ENCODE results near the gene FBN2.
"Not testable (repeated sequence)": the region's sequence is repeated elsewhere in the genome, so short reads cannot be mapped to it uniquely, and the experiment has no call there.

FBN2 gene

GRCh38 chr5:128409166-128409800 is 128.8 kb downstream of the FBN2 start:
- Histone ChIP-seq H3K27ac (ENCODE audit: insufficient read depth, low read depth, low read length, poor library complexity, severe bottlenecking) (no peak overlapping the region), H3K27me3 (ENCODE audit: control insufficient read depth, insufficient read depth, low read length, poor library complexity, severe bottlenecking) (no peaks in the 10 kb centered on the region), H3K4me3 (ENCODE audit: insufficient read depth, low read depth, low read length) (no peak overlapping the region), H3K9me3 (ENCODE audit: control insufficient read depth, low read length) (no peaks in the 10 kb centered on the region), H3K36me3 (ENCODE audit: control insufficient read depth, insufficient read depth, low read length) (peaks cover 3% of the 10 kb centered on the region), H3K4me1 (ENCODE audit: control insufficient read depth, insufficient read depth, low read length) (no peaks in the 10 kb centered on the region)

GRCh38 chr5:128408622-128409021 is 129.4 kb downstream of the FBN2 start:
- 88 to 96% methylated on average over 5 of the region's 5 CpGs for WGBS, 2 experiments
- no peak overlapping the region for H3K27ac ChIP-seq (ENCODE audit: insufficient read depth, low read depth, low read length, poor library complexity, severe bottlenecking)
- H3K27me3 ChIP-seq (ENCODE audit: control insufficient read depth, insufficient read depth, low read length, poor library complexity, severe bottlenecking) = no peaks in the 10 kb centered on the region
- no peak overlapping the region for H3K4me3 ChIP-seq (ENCODE audit: insufficient read depth, low read depth, low read length)
- H3K9me3 ChIP-seq (ENCODE audit: control insufficient read depth, low read length) = no peaks in the 10 kb centered on the region
- H3K36me3 ChIP-seq (ENCODE audit: control insufficient read depth, insufficient read depth, low read length) = peaks cover 3% of the 10 kb centered on the region
- H3K4me1 ChIP-seq (ENCODE audit: control insufficient read depth, insufficient read depth, low read length) = no peaks in the 10 kb centered on the region

GRCh38 chr5:128407944-128408343 is 130.1 kb downstream of the FBN2 start:
- no peak overlapping the region for H3K4me3 ChIP-seq (ENCODE audit: insufficient read depth, low read depth, low read length)
- WGBS, 2 experiments = 92% methylated on average over 1 of the region's 1 CpG; no CpG with 5 or more reads in 1 of the 2 experiments
- no peaks in the 10 kb centered on the region for H3K27me3 ChIP-seq (ENCODE audit: control insufficient read depth, insufficient read depth, low read length, poor library complexity, severe bottlenecking)
- no peaks in the 10 kb centered on the region for H3K4me1 ChIP-seq (ENCODE audit: control insufficient read depth, insufficient read depth, low read length)
- no peak overlapping the region for H3K27ac ChIP-seq (ENCODE audit: insufficient read depth, low read depth, low read length, poor library complexity, severe bottlenecking)
- no peaks in the 10 kb centered on the region for H3K9me3 ChIP-seq (ENCODE audit: control insufficient read depth, low read length)
- peaks cover 3% of the 10 kb centered on the region for H3K36me3 ChIP-seq (ENCODE audit: control insufficient read depth, insufficient read depth, low read length)

GRCh38 chr5:128406803-128407202 is 131.2 kb downstream of the FBN2 start:
- Histone ChIP-seq H3K4me3 (ENCODE audit: insufficient read depth, low read depth, low read length) (no peak overlapping the region), H3K9me3 (ENCODE audit: control insufficient read depth, low read length) (no peaks in the 10 kb centered on the region), H3K27ac (ENCODE audit: insufficient read depth, low read depth, low read length, poor library complexity, severe bottlenecking) (no peak overlapping the region), H3K4me1 (ENCODE audit: control insufficient read depth, insufficient read depth, low read length) (no peaks in the 10 kb centered on the region), H3K27me3 (ENCODE audit: control insufficient read depth, insufficient read depth, low read length, poor library complexity, severe bottlenecking) (no peaks in the 10 kb centered on the region), H3K36me3 (ENCODE audit: control insufficient read depth, insufficient read depth, low read length) (peaks cover 3% of the 10 kb centered on the region)
- WGBS, 2 experiments = 59 to 69% methylated on average over 2 to 3 of the region's 3 CpGs

GRCh38 chr5:128405159-128405558 is 132.9 kb downstream of the FBN2 start:
- Histone ChIP-seq H3K27ac (ENCODE audit: insufficient read depth, low read depth, low read length, poor library complexity, severe bottlenecking) (no peak overlapping the region), H3K9me3 (ENCODE audit: control insufficient read depth, low read length) (no peaks in the 10 kb centered on the region), H3K4me1 (ENCODE audit: control insufficient read depth, insufficient read depth, low read length) (no peaks in the 10 kb centered on the region), H3K4me3 (ENCODE audit: insufficient read depth, low read depth, low read length) (no peak overlapping the region), H3K36me3 (ENCODE audit: control insufficient read depth, insufficient read depth, low read length) (peaks cover 3% of the 10 kb centered on the region), H3K27me3 (ENCODE audit: control insufficient read depth, insufficient read depth, low read length, poor library complexity, severe bottlenecking) (no peaks in the 10 kb centered on the region)
- 96% methylated on average over 2 of the region's 2 CpGs for whole genome bisulfite sequencing, 2 experiments

- WGBS, 2 experiments = 94 to 98% methylated on average over 3 to 4 of the region's 4 CpGs
Measured at GRCh38 chr5:128403333-128403732, 134.7 kb downstream of the FBN2 start.

GRCh38 chr5:128402506-128402905 is 135.5 kb downstream of the FBN2 start:
- Histone ChIP-seq H3K36me3 (ENCODE audit: control insufficient read depth, insufficient read depth, low read length) (peaks cover 3% of the 10 kb centered on the region), H3K4me1 (ENCODE audit: control insufficient read depth, insufficient read depth, low read length) (no peaks in the 10 kb centered on the region), H3K9me3 (ENCODE audit: control insufficient read depth, low read length) (no peaks in the 10 kb centered on the region), H3K4me3 (ENCODE audit: insufficient read depth, low read depth, low read length) (no peak overlapping the region), H3K27me3 (ENCODE audit: control insufficient read depth, insufficient read depth, low read length, poor library complexity, severe bottlenecking) (no peaks in the 10 kb centered on the region), H3K27ac (ENCODE audit: insufficient read depth, low read depth, low read length, poor library complexity, severe bottlenecking) (no peak overlapping the region)
- WGBS, 2 experiments = 86 to 92% methylated on average over 1 of the region's 2 CpGs

More at GRCh38 chr5:128403333-128403732, 134.7 kb downstream of the FBN2 start:
- peaks cover 3% of the 10 kb centered on the region for H3K36me3 ChIP-seq (ENCODE audit: control insufficient read depth, insufficient read depth, low read length)
- H3K27me3 ChIP-seq (ENCODE audit: control insufficient read depth, insufficient read depth, low read length, poor library complexity, severe bottlenecking) = no peaks in the 10 kb centered on the region
- H3K27ac ChIP-seq (ENCODE audit: insufficient read depth, low read depth, low read length, poor library complexity, severe bottlenecking) = no peak overlapping the region
- no peaks in the 10 kb centered on the region for H3K9me3 ChIP-seq (ENCODE audit: control insufficient read depth, low read length)
- H3K4me1 ChIP-seq (ENCODE audit: control insufficient read depth, insufficient read depth, low read length) = no peaks in the 10 kb centered on the region
- no peak overlapping the region for H3K4me3 ChIP-seq (ENCODE audit: insufficient read depth, low read depth, low read length)

GRCh38 chr5:128400766-128401165 is 137.3 kb downstream of the FBN2 start:
- WGBS, 2 experiments = 94 to 95% methylated on average over 2 of the region's 2 CpGs
- not testable (repeated sequence) for H3K9me3 ChIP-seq (ENCODE audit: control insufficient read depth, low read length); H3K27me3 ChIP-seq (ENCODE audit: control insufficient read depth, insufficient read depth, low read length, poor library complexity, severe bottlenecking); H3K36me3 ChIP-seq (ENCODE audit: control insufficient read depth, insufficient read depth, low read length); H3K4me1 ChIP-seq (ENCODE audit: control insufficient read depth, insufficient read depth, low read length); H3K4me3 ChIP-seq (ENCODE audit: insufficient read depth, low read depth, low read length); H3K27ac ChIP-seq (ENCODE audit: insufficient read depth, low read depth, low read length, poor library complexity, severe bottlenecking)

- H3K9me3 ChIP-seq (ENCODE audit: control insufficient read depth, low read length) = no peaks in the 10 kb centered on the region
- no peaks in the 10 kb centered on the region for H3K36me3 ChIP-seq (ENCODE audit: control insufficient read depth, insufficient read depth, low read length)
- H3K27me3 ChIP-seq (ENCODE audit: control insufficient read depth, insufficient read depth, low read length, poor library complexity, severe bottlenecking) = no peaks in the 10 kb centered on the region
- no peaks in the 10 kb centered on the region for H3K4me1 ChIP-seq (ENCODE audit: control insufficient read depth, insufficient read depth, low read length)
- H3K27ac ChIP-seq (ENCODE audit: insufficient read depth, low read depth, low read length, poor library complexity, severe bottlenecking) = no peak overlapping the region
- WGBS, 2 experiments = 93 to 100% methylated on average over 1 of the region's 1 CpG
- H3K4me3 ChIP-seq (ENCODE audit: insufficient read depth, low read depth, low read length) = no peak overlapping the region
Measured at GRCh38 chr5:128399111-128399510, 138.9 kb downstream of the FBN2 start.

GRCh38 chr5:128397876-128398275 is 140.2 kb downstream of the FBN2 start:
- Histone ChIP-seq H3K4me3 (ENCODE audit: insufficient read depth, low read depth, low read length) (no peak overlapping the region), H3K27ac (ENCODE audit: insufficient read depth, low read depth, low read length, poor library complexity, severe bottlenecking) (no peak overlapping the region), H3K36me3 (ENCODE audit: control insufficient read depth, insufficient read depth, low read length) (no peaks in the 10 kb centered on the region), H3K27me3 (ENCODE audit: control insufficient read depth, insufficient read depth, low read length, poor library complexity, severe bottlenecking) (no peaks in the 10 kb centered on the region), H3K9me3 (ENCODE audit: control insufficient read depth, low read length) (no peaks in the 10 kb centered on the region), H3K4me1 (ENCODE audit: control insufficient read depth, insufficient read depth, low read length) (no peaks in the 10 kb centered on the region)
- WGBS, 2 experiments = 100% methylated on average over 1 of the region's 2 CpGs; no CpG with 5 or more reads in 1 of the 2 experiments

- Histone ChIP-seq H3K36me3 (ENCODE audit: control insufficient read depth, insufficient read depth, low read length) (no peaks in the 10 kb centered on the region), H3K9me3 (ENCODE audit: control insufficient read depth, low read length) (no peaks in the 10 kb centered on the region), H3K4me3 (ENCODE audit: insufficient read depth, low read depth, low read length) (no peak overlapping the region), H3K27me3 (ENCODE audit: control insufficient read depth, insufficient read depth, low read length, poor library complexity, severe bottlenecking) (no peaks in the 10 kb centered on the region), H3K27ac (ENCODE audit: insufficient read depth, low read depth, low read length, poor library complexity, severe bottlenecking) (no peak overlapping the region), H3K4me1 (ENCODE audit: control insufficient read depth, insufficient read depth, low read length) (no peaks in the 10 kb centered on the region)
- WGBS, 2 experiments = 95 to 97% methylated on average over 8 of the region's 8 CpGs
Measured at GRCh38 chr5:128395073-128395472, 143.0 kb downstream of the FBN2 start.

Measured in ectodermal cell (in vitro differentiated cells).